H1 (cell line): ENCODE measurements around the gene CEP120. TPM values are rescaled to one million over a fixed set of nuclear protein-coding genes. Genes with fewer than 3 reads are reported as not detected.

Experiments
- CTCF ChIA-PET: fragments of 300-600 bp; sonication (Branson Sonifier 250); formaldehyde crosslinking; loops from one replicate; lab custom pipeline; 2021; ENCODE audit not compliant: partially characterized antibody; lab: Charles Lee
- POLR2A ChIA-PET: fragments of 300-600 bp; sonication (Branson Sonifier 250); formaldehyde crosslinking; loops from one replicate; lab custom pipeline; 2021; ENCODE audit warnings: inconsistent platforms; ENCODE audit not compliant: partially characterized antibody; lab: Charles Lee
- DNase-seq, 2 experiments: peaks; one replicate each; pipeline versions ENCODE4 v3.0.0 to v3.0.0-alpha.2; 2010 to 2022; ENCODE audit warnings: low spot score in 2 of 2, low read depth in 1 of 2, mixed read lengths in 1 of 2
- FAIRE-seq: peaks from 2 replicates; lab custom pipeline; 2011; peaks lifted over from hg19 to GRCh38; lab: Jason Lieb, UNC
- H2AFZ ChIP-seq: 2 replicates; pipeline ENCODE4 v1.8.1; 2012; ENCODE audit warnings: low read length, inconsistent platforms
- H2AK5ac ChIP-seq: 2 replicates; pipeline ENCODE4 v1.6.1; 2013; ENCODE audit warnings: low read depth, low read length
- H2BK120ac ChIP-seq: replicated peaks from 2 replicates; pipeline ENCODE3; 2013; ENCODE audit warnings: low read depth, low read length, inconsistent platforms
- H2BK12ac ChIP-seq: 2 replicates; pipeline ENCODE4 v1.6.1; 2013; ENCODE audit warnings: low read depth, low read length
- H2BK15ac ChIP-seq: 2 replicates; pipeline ENCODE4 v1.6.1; 2013; ENCODE audit warnings: low read length
- H2BK20ac ChIP-seq: 2 replicates; pipeline ENCODE4 v1.6.1; 2013; ENCODE audit warnings: low read length
- H2BK5ac ChIP-seq: 2 replicates; pipeline ENCODE4 v1.6.1; 2013; ENCODE audit warnings: low read depth, low read length
- H3K14ac ChIP-seq: 2 replicates; pipeline ENCODE4 v1.6.1; 2013; ENCODE audit warnings: inconsistent platforms; ENCODE audit not compliant: insufficient read length
- H3K18ac ChIP-seq: 2 replicates; pipeline ENCODE4 v1.6.1; 2013; ENCODE audit warnings: low read length; ENCODE audit errors: extremely low read depth
- H3K23ac ChIP-seq: 2 replicates; pipeline ENCODE4 v1.6.1; 2013; ENCODE audit warnings: inconsistent platforms; ENCODE audit not compliant: insufficient read length
- H3K23me2 ChIP-seq: 2 replicates; pipeline ENCODE4 v1.6.1; 2013; ENCODE audit warnings: low read depth, low read length
- H3K27ac ChIP-seq: 2 replicates; pipeline ENCODE4 v1.6.1; 2011; ENCODE audit warnings: low read depth, low read length, inconsistent platforms
- H3K27me3 ChIP-seq, 4 experiments: replicated peaks in 1 of 4; 1 replicate in 1 of 4; 2 replicates in 3 of 4; pipeline versions ENCODE4 v1.6.1 to v1.8.1; 2011 to 2013; ENCODE audit warnings: low read length in 3 of 4, mild to moderate bottlenecking in 3 of 4, inconsistent platforms in 2 of 4, mixed read lengths in 2 of 4, moderate library complexity in 1 of 4; ENCODE audit not compliant: control insufficient read depth in 3 of 4, insufficient read depth in 3 of 4; ENCODE audit errors: extremely low read depth in 1 of 4
- H3K36me3 ChIP-seq, 4 experiments: 2 replicates each; pipeline versions ENCODE4 v1.6.1 to v1.8.1; 2011 to 2013; ENCODE audit warnings: mild to moderate bottlenecking in 4 of 4, low read length in 3 of 4, moderate library complexity in 2 of 4, control low read depth in 1 of 4, inconsistent platforms in 1 of 4; ENCODE audit not compliant: insufficient read depth in 4 of 4, control insufficient read depth in 2 of 4
- H3K4ac ChIP-seq: replicated peaks from 2 replicates; pipeline ENCODE3; 2013; ENCODE audit warnings: low read length, low read depth, mixed read lengths, inconsistent platforms; ENCODE audit not compliant: insufficient read length
- H3K4me1 ChIP-seq, 4 experiments: replicated peaks in 1 of 4; 1 replicate in 1 of 4; 2 replicates in 3 of 4; pipeline versions ENCODE4 v1.6.1 to v1.8.1; 2011 to 2013; ENCODE audit warnings: low read length in 3 of 4, inconsistent platforms in 2 of 4, mixed read lengths in 1 of 4; ENCODE audit not compliant: insufficient read depth in 4 of 4, control insufficient read depth in 3 of 4
- H3K4me2 ChIP-seq, 2 experiments: 2 replicates each; pipeline versions ENCODE4 v1.6.1 to v1.8.1; 2011 to 2013; ENCODE audit warnings: low read depth in 2 of 2, low read length in 2 of 2, control low read depth in 1 of 2, inconsistent platforms in 1 of 2, mild to moderate bottlenecking in 1 of 2; ENCODE audit not compliant: insufficient read depth in 1 of 2
- H3K4me3 ChIP-seq, 4 experiments: fragments of 200-600, 300-600 bp in 1 of 4; sonication (generic), shearing (Covaris generic), sonication (Bioruptor Twin) in 1 of 4; 2 replicates each; pipeline versions ENCODE4 v1.5.1 to v1.8.1; 2011 to 2016; ENCODE audit warnings: low read length in 4 of 4, low read depth in 3 of 4, control low read depth in 2 of 4, inconsistent platforms in 2 of 4, mild to moderate bottlenecking in 2 of 4, mixed read lengths in 1 of 4, moderate library complexity in 1 of 4; ENCODE audit not compliant: insufficient read depth in 2 of 4; ENCODE audit errors: extremely low read depth in 1 of 4
- H3K56ac ChIP-seq: replicated peaks from 2 replicates; pipeline ENCODE3; 2013; ENCODE audit warnings: low read depth, mild to moderate bottlenecking, mixed read lengths, low read length, inconsistent platforms; ENCODE audit not compliant: insufficient read length
- H3K79me1 ChIP-seq: 2 replicates; pipeline ENCODE4 v1.6.1; 2013; ENCODE audit warnings: low read depth, low read length, control low read depth
- H3K79me2 ChIP-seq, 2 experiments: 2 replicates each; pipeline versions ENCODE4 v1.6.1 to v1.8.1; 2012 to 2013; ENCODE audit warnings: low read length in 2 of 2, mild to moderate bottlenecking in 2 of 2, inconsistent platforms in 1 of 2; ENCODE audit not compliant: insufficient read depth in 2 of 2, control insufficient read depth in 1 of 2
- H3K9ac ChIP-seq, 4 experiments: replicated peaks in 1 of 4; 1 replicate in 1 of 4; 2 replicates in 3 of 4; pipeline versions ENCODE4 v1.6.1 to v1.8.1; 2011 to 2013; ENCODE audit warnings: low read depth in 3 of 4, low read length in 3 of 4, control low read depth in 2 of 4, mild to moderate bottlenecking in 2 of 4, moderate library complexity in 2 of 4, inconsistent platforms in 1 of 4; ENCODE audit errors: extremely low read depth in 1 of 4
- H3K9me3 ChIP-seq, 2 experiments: 2 replicates each; pipeline versions ENCODE4 v1.6.1 to v1.8.1; 2012 to 2013; ENCODE audit warnings: mild to moderate bottlenecking in 2 of 2, moderate library complexity in 2 of 2, control low read depth in 1 of 2, inconsistent platforms in 1 of 2, low read depth in 1 of 2, low read length in 1 of 2, mixed read lengths in 1 of 2; ENCODE audit not compliant: insufficient read depth in 2 of 2
- H4K20me1 ChIP-seq, 2 experiments: replicated peaks in 1 of 2; 2 replicates each; pipeline versions ENCODE3 to v1.8.1; 2011 to 2013; ENCODE audit warnings: inconsistent platforms in 2 of 2, low read length in 2 of 2, mild to moderate bottlenecking in 1 of 2; ENCODE audit not compliant: insufficient read depth in 2 of 2, control insufficient read depth in 1 of 2
- H4K5ac ChIP-seq: 2 replicates; pipeline ENCODE4 v1.6.1; 2013; ENCODE audit warnings: low read length, low read depth, mixed read lengths, inconsistent platforms; ENCODE audit not compliant: insufficient read length
- H4K8ac ChIP-seq: 2 replicates; pipeline ENCODE4 v1.8.0; 2013; ENCODE audit warnings: mild to moderate bottlenecking, moderate library complexity, low read length, inconsistent platforms; ENCODE audit not compliant: insufficient read depth; ENCODE audit errors: extremely low read depth
- H4K91ac ChIP-seq: replicated peaks from 2 replicates; pipeline ENCODE3; 2013; ENCODE audit warnings: low read length, mixed read lengths, inconsistent platforms; ENCODE audit not compliant: insufficient read length
- ATF3 ChIP-seq: IDR thresholded peaks from 2 replicates; pipeline ENCODE4 v1.6.1; 2011; ENCODE audit warnings: low read depth, mild to moderate bottlenecking, low read length; ENCODE audit not compliant: insufficient read depth
- BRCA1 ChIP-seq: IDR thresholded peaks from 2 replicates; pipeline ENCODE4 v1.6.1; 2012; ENCODE audit warnings: low read depth, low read length, improper control_type of control experiment
- CREB1 ChIP-seq: IDR thresholded peaks from 2 replicates; pipeline ENCODE4 v1.6.1; 2012; ENCODE audit warnings: inconsistent platforms
- CTCF ChIP-seq, 3 experiments: IDR thresholded peaks; 1 replicate in 2 of 3; 2 replicates in 1 of 3; pipeline versions ENCODE4 v1.5.1 to v1.6.1; 2011; ENCODE audit warnings: low read length in 3 of 3, mild to moderate bottlenecking in 3 of 3, inconsistent platforms in 2 of 3, low read depth in 1 of 3, moderate library complexity in 1 of 3; ENCODE audit not compliant: insufficient read depth in 1 of 3; ENCODE audit errors: control extremely low read depth in 1 of 3
- EP300 ChIP-seq, 2 experiments: IDR thresholded peaks; 1 replicate in 1 of 2; 2 replicates in 1 of 2; pipeline ENCODE4 v1.6.1; 2011 to 2012; ENCODE audit warnings: low read depth in 2 of 2, low read length in 2 of 2, mild to moderate bottlenecking in 2 of 2, borderline replicate concordance in 1 of 2, inconsistent platforms in 1 of 2, moderate library complexity in 1 of 2
- FOSL1 ChIP-seq: IDR thresholded peaks from 2 replicates; pipeline ENCODE4 v1.6.1; 2011; ENCODE audit warnings: mild to moderate bottlenecking, low read depth, low read length, moderate library complexity; ENCODE audit not compliant: insufficient read depth
- RFX5 ChIP-seq: IDR thresholded peaks from 2 replicates; pipeline ENCODE4 v1.6.1; 2011; ENCODE audit warnings: low read depth, low read length, improper control_type of control experiment, borderline replicate concordance
- SP2 ChIP-seq: IDR thresholded peaks from 2 replicates; pipeline ENCODE4 v1.6.1; 2012; ENCODE audit warnings: mild to moderate bottlenecking, low read length, inconsistent platforms
- TAF7 ChIP-seq: optimal IDR thresholded peaks from 2 replicates; pipeline ENCODE3; 2011; ENCODE audit warnings: low read depth, mild to moderate bottlenecking, inconsistent platforms, low read length, moderate library complexity, borderline replicate concordance
- TBP ChIP-seq: IDR thresholded peaks from 2 replicates; pipeline ENCODE4 v1.6.1; 2011; ENCODE audit warnings: low read depth, low read length, improper control_type of control experiment
- YY1 ChIP-seq: IDR thresholded peaks from 2 replicates; pipeline ENCODE4 v1.6.1; 2011; ENCODE audit warnings: low read depth, mild to moderate bottlenecking, low read length
- ZNF274 ChIP-seq: IDR thresholded peaks from 2 replicates; pipeline ENCODE4 v1.7.0; 2012; ENCODE audit warnings: low read length, borderline replicate concordance; ENCODE audit errors: extremely low read depth
- WGBS, 2 experiments: shearing (Covaris generic) in 1 of 2; methylation state at CpG; one replicate each; pipeline versions ENCODE4 v1.1.6 to v1.1.7; 2013 to 2015; ENCODE audit warnings: low lambda C conversion rate in 2 of 2, mixed read lengths in 2 of 2, inconsistent platforms in 1 of 2, low coverage in 1 of 2, missing lambda C conversion rate in 1 of 2; ENCODE audit not compliant: insufficient replicate concordance in 2 of 2, insufficient coverage in 1 of 2, insufficient read length in 1 of 2; ENCODE audit errors: extremely low coverage in 1 of 2, missing lambda C conversion rate in 1 of 2; 5-methylcytosine and 5-hydroxymethylcytosine counted together
- polyA plus RNA-seq, 7 experiments: library from polyadenylated mRNA; depleted of rRNA in 3 of 7; stranded (reverse) in 5 of 7; unstranded in 2 of 7; fragments of >200 nt in 5 of 7; fragments of 200-250 nt in 2 of 7; gene quantifications; 1 replicate in 5 of 7; 2 replicates in 1 of 7; 4 replicates in 1 of 7; pipeline versions ENCODE4 v1.2.1 to v1.2.3, GENCODE V29; 2011 to 2013; ENCODE audit warnings: missing spikeins in 2 of 7, mixed read lengths in 2 of 7
- total RNA-seq: library from RNA; stranded (reverse); fragmentation: NEBNext Ultra II Directional; extraction: Animal tissue kit (Norgen Biotek cat#: 25700); gene quantifications from 2 replicates; pipeline ENCODE4 v1.2.1, GENCODE V29; 2021

Gene CEP120
- total and polyA plus RNA-seq, 2 of the 8 experiments (the other 6 are each of a cell fraction or from before 2014, with no cell fraction given), result 9.3 to 17.9 TPM

DNA sequence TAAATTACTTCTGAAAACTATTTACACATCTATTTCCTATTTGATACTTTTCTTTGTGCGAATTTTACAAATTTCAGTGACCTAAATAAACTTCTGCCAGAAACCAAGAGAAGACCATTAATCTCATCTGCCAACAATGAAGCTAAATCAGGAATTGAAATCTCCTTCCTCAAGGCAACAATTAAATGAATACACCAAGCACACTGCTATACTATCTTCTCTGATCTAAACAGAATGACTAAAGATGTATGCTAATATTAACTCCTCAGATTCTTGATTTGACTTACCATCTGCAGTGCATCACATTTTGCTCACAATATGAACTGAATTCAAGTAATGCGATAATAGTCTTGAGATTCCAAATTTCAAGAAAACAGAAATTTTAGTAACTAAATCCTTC lies 82.3 kb downstream of the CEP120 start:
- no peak overlapping the region for H3K4ac ChIP-seq
- no peaks in the 10 kb centered on the region for H3K4me1 ChIP-seq
- no peak overlapping the region for H2BK5ac ChIP-seq
- no peak overlapping the region for H2BK12ac ChIP-seq
- H4K91ac ChIP-seq, result no peak overlapping the region
- no peaks in the 10 kb centered on the region for H3K9me3 ChIP-seq
- H4K20me1 ChIP-seq, result no peaks in the 10 kb centered on the region
- H3K79me1 ChIP-seq, result no peaks in the 10 kb centered on the region
- H3K4me3 ChIP-seq, result no peak overlapping the region
- no peak overlapping the region for H2AK5ac ChIP-seq
- no peak overlapping the region for H2AFZ ChIP-seq
- DNase-seq (no peak), FAIRE-seq (no peak)
- H3K56ac ChIP-seq, result no peak overlapping the region
- no peak overlapping the region for H3K4me2 ChIP-seq
- no peaks in the 10 kb centered on the region for H3K23me2 ChIP-seq
- POLR2A ChIA-PET, result no interaction called here
- H2BK15ac ChIP-seq, result no peak overlapping the region
- no peaks in the 10 kb centered on the region for H3K36me3 ChIP-seq
- no peak overlapping the region for H2BK120ac ChIP-seq
- H3K23ac ChIP-seq, result no peak overlapping the region
- H4K8ac ChIP-seq, result no peak overlapping the region
- no peak overlapping the region for H3K18ac ChIP-seq
- H3K27me3 ChIP-seq, result no peaks in the 10 kb centered on the region
- no peaks in the 10 kb centered on the region for H3K79me2 ChIP-seq
- no peak overlapping the region for H3K9ac ChIP-seq
- TF ChIP-seq BRCA1, result no peak
- TF ChIP-seq ZNF274, result no peak
- no peak for TF ChIP-seq EP300 (IDR thresholded peaks at IDR 0.05; ENCODE audit: borderline replicate concordance in 1 of 2, low read depth in 2 of 2, low read length in 2 of 2)
- no peak for TF ChIP-seq TAF7
- TF ChIP-seq SP2, result no peak
- TF ChIP-seq RFX5, result no peak
- TF ChIP-seq TBP, result no peak
- no peak for TF ChIP-seq ATF3
- no peak for TF ChIP-seq FOSL1
- TF ChIP-seq CREB1, result no peak
- no peak for TF ChIP-seq YY1
- TF ChIP-seq CTCF (IDR thresholded peaks at IDR 0.05; ENCODE audit: control extremely low read depth in 1 of 3, insufficient read depth in 1 of 3, low read depth in 1 of 3, low read length in 3 of 3), result no peak
- TF ChIP-seq, all 59 proteins: peak for 0
- Histone ChIP-seq H3K14ac (no peak overlapping the region), H4K5ac (no peak overlapping the region), H2BK20ac (no peak overlapping the region), H3K27ac (no peak overlapping the region)
- 85% methylated on average over 2 of the region's 2 CpGs; no CpG with 5 or more reads in 1 of the 2 experiments for WGBS, 2 experiments
- CTCF ChIA-PET, result no interaction called here
